Cerebellar nuclear complex (tissue), 1 donor: ENCODE results near the gene EHD3.

Source experiments
- DNase-seq, 2 experiments: peaks; one replicate each; lab custom pipeline; 2025; lab: John Stamatoyannopoulos, UW

The EHD3 gene

DNA sequence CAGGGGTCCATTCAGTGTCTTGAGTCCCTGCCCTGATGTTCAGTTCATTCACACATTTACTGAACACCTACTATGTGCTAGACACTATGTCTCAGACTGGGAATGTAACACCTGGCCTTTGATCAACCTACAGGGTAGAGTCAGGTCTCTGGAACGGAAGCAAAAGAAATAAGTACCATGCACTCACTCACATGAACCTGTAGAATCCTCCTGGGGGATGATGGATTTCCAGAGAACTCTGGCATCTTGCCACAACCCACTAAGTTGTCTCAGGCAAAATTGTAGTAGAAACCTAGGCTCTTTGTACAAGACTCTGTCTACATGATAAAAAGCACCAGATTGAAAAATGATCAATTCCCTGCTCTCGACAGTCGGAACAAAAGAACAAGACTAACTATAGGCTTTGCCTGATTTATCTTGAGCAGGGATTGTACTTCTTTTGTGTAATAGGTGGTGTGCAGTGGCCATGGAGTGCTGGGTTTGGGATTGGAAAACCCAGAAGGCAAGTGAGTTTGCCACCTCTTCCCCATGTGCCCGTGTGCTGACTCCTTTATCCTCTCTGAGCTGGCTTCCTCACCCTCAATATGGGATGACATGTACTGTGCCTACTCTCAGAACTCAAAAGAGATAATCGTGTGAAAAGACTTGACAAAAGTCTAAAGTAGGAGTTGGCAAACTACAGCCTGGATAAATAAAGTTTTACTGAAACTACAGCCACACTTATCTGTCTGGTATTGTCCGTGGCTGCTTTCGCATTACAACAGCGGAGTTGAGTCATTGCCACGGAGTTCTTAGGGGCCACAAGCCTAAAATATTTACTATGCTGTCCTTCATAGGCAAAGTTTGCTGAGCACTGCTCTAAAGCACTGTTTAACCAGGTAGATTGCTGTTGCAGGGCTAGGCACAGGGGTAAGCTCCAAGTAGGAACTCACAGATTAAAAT is 21.0 kb upstream of the EHD3 start:
- DNase-seq = no peak

DNA sequence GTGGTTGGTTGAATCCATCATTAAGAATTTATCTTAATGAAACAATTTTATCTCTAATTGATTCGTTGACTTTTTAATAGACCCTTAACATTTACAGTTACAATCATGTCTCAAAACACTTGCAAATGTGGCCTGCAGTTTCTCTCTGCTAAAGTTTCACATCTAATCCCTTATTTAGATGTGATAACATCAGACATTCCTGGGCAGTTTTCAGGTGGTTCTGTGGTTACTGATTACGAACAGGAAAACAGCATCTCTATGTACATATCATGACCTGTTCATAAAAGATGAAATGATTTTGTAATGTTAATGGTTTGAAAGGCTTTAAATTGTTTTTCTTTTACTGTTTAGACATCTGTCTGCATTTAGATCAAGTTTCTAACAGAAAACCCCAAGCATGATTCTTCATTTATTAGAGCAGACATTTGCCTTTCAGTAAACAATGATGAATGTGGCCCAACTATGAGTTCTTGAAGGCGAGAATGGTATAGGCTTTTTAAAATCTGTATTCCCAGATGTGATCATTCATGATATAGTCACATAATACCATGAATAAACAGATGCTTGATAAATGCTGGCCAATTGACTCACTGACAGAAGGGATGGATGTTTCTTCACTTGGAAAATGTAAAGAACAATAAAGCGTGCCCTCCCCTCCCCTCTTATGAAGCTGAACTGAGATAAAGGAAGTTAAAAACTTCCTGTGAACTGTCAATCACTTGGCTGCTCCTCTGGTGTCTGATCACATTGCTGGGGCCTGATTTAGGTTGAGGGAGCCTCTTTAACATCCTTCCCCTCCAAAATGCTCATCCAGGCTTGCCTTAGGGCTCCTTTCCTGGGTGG is 20.1 kb upstream of the EHD3 start:
- no peak for DNase-seq

GRCh38 chr2:31214444-31214915 is 19.5 kb upstream of the EHD3 start:
- DNase-seq = no peak

DNA sequence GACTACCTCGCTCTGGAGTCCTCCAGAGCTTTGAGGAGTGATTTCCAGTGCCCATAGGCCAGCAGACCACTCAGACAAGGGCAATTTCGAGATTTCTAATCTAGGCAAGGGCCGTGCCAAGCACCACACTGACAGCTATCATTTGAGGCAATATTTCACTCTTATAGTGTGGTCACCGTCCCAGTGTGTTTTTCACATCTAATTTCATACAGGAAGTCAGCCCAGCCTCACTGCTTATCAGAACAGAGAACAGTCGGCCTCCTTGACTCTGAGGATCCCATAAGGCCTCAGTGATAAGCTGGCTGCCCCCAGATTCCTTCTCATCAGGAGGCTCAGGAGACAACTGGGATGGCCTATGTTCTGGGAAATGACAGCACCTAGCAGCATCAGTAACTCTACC is 17.2 kb upstream of the EHD3 start:
- no peak for DNase-seq

DNA sequence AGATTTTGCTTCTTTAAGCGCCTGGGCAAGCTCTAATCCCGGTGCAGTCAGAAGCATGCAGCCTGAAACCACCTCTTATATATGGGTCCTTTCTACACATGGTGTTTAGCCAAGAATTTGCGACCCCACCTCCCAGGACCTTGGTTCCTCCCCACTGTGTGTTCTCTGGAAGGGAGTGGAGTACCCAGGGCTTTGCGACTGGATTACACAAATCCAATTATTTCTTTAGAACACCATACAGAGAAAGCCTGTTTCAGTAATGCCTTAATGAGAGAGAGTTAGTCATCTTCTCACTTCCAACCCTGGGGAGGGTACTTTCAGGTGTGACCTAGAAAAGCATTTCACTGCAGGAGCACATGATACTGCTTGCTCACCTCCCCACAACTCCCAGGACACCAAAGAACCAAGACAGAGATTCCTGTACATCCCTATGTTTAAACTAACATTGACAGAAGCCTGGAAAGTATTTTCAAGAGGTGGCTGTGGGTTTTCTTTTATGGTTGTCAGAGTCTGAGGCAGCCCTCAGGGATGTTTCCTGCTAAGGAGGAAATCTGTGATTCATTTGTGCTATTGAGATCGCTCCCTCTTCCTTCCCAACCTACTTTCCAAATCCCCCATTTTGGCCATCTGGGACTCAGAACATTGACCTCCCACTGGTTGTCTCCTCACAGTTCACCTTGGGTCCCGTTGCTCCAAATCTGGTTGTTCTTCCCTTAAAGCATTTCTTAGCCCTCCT is 16.3 kb upstream of the EHD3 start, which contains the start of gene CAPN14:
Gene CAPN14, minus strand, starts transcription at position 51 of the 736 bp plus-strand sequence. CDS start 12,068 bp downstream, outside the sequence.
- no peak for DNase-seq

DNA sequence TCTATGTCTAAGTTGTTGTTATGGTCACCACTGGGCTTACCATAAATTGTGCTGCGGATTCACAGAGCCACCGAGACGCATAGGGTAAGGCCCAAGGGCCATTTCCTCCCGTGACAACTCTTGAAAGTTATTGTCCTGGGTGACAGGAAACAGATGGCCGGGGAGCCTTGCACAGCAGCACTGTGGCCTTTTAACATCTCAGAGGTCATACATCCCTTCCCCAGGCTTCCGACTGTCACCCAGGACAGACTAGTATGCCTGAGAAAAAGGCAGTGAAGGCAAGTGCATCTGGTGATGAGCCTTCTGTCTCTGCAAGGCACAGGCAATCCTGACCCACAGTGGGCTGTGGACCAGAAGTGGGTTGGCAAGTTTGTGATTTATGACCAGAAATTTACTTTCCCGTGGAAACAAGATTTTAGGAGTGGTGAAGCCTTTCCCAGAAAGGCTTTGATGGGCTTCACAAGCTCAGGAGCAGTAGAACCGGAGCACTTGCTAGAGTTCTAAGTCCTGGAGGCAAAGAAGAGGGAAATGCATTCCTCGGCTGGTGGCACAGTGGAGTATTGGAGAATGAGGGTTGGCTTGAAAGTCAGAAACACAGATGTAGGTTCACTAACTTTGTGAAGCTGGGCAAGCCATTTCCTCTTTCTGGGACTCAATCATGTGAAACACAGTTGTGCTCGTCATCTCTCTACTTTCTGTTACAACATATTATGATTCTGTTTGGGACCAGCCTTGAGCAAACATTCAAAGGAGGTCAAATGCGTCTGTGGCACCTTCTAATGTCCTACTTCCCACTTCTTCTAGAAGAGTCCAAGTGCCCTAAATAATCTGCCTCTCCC is 14.6 kb upstream of the EHD3 start:
- no peak for DNase-seq

DNA sequence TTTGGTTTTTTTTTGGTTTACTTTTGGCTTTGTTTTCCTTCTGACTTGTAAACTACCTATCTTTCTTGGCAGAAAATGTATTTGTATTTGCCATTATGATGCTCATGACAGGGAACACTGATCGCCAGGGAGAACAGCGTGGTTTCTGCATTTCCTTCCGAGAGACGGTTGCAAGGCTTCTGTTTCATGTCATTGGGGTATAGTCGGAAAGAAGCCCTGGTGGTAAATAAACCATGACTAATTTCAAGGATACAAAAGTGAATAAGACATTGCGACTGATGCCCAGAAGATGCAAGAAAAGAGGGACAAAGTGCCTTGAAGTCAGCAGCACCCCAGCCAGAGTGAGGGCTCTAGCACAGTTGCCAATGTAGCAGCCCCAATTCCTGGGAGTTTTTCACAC is 12.4 kb upstream of the EHD3 start:
- DNase-seq = no peak

DNA sequence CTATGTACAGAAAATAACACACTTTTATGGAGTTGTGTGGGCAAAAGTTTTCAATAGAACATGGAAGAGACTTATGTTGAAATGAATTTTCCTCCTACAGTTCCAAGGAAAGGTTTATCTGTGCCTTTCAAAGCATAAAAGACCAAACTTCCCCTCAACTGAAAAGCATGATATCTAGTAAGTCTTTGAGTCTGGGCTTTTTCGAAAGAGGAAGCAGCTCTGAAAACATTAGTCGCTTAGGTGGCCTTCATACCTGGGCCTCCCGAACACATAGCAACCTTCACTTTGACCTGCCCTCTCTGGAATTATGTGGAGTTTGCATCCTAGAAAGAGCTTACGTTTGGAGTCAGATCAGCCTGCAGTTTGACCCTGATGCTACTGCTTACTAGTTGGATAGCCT is 11.9 kb upstream of the EHD3 start:
- DNase-seq = no peak

- DNase-seq = no peak
These were observed 10.9 kb upstream of the EHD3 start for GRCh38 chr2:31223026-31223425.

DNA sequence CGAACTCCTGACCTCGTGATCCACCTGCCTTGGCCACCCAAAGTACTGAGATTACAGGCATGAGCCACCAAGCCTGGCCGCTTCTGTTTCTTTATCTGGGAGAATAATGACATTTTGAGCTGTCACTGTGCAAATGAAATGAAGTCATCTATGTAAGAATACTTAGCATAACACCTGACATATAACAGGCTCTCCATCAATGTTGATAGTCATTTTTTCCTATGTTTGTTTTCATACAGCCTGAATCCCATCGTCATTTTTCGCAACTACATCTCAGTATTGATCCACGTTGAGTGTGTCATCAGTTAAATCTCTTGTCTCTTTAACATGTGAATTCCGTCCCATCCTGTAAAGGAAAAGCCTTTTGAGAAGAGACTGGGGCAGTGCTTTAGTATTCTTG is 10.2 kb upstream of the EHD3 start:
- DNase-seq = no peak

- DNase-seq = no peak
These were observed 7.7 kb upstream of the EHD3 start for GRCh38 chr2:31226266-31226665.

DNA sequence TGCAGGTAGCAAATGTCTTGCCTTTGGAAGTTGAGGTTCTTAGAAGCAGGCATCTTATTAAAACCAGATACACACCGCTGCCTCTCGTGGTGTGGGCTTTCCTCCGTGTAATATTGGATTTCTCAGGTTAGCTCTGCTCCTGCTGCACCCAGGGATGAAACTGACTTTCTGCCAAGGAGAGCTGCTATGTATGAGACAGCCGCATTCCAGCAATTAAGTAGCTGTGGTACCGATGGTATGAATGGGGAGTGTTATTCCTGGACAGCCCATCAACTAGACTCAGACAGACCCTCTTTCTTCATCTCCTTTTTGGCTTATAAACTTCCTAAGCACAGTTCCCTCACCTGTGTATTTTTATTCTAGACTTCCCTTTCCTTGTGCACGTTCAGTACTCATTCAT is 6.8 kb upstream of the EHD3 start:
- DNase-seq = no peak

DNA sequence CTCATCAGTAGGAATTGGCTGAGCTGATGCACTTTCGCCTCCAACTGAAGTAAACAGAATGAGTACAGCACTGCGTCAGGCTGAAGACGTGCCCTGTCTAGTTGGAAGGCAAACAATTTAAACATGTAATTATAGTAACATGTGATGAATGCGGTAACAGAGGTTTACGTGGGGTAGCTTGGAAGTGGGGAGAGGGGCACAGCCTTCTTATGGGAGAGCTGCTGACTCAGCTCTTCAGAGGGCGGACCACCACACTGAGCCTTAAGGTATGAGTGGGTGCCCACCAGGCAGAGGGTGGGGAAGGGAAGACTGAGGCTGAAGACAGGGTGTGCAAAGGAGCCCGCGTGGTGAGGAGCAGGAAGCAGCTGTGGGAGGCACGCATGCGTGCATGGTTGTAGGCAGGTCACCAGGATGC is 6.2 kb upstream of the EHD3 start:
- no peak for DNase-seq

- DNase-seq = no peak
These were observed 5.2 kb upstream of the EHD3 start for GRCh38 chr2:31228717-31229116.

DNA sequence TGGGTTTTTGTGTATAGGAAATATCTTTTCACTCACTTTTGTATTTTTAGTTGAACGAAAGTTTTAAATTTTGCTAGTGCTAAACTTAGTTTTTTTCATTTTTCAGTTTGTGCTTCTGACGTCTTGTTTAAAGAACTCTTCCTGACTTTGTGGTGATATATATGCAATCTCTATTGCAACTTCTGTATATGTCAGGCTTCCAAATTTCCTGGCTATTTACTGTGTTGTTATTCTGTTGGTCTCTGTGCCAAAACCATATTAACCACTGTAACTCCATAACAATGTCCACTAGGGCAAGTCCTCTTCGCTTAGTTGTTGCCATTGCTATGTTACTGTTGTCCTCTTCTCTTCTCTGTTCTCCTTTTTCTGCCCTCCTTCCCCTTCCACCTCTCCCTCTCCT is 3.2 kb upstream of the EHD3 start:
- no peak for DNase-seq

DNA sequence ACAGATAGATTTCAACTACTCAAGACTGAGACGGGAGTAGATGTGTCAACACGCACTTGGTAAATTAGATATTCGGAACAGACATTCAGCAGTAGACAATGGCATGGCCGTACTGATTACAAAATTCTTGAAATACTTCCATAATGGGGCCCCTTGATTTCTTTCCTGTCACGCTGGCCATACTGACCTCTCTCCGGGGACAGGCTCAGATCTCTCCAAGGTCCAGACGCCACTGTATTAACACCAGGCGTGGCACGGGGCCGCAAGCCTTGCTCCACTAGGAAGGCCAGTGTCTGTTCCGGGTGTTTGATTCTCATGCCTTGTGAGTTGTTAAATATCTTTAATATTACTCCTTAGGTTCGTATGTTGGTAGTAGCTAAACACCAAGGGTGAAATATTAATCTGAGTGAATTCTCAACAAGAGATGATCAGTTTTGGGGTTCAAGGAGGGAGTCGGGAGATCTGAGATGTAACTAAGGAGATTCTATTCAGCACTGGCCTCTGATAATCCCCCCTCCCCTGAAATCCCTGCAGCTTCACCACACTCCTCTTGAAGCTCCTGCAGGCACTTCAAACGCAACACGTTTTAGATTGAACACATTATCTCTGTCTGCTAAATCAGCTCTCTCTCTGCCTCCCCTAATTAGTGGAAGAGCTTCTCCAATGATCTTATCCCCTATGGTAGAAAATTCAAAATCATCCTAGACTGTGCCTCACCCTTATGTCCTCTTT is 2.2 kb upstream of the EHD3 start:
- DNase-seq = no peak

- no peak for DNase-seq
These were observed 1.4 kb upstream of the EHD3 start for GRCh38 chr2:31232586-31232985.

DNA sequence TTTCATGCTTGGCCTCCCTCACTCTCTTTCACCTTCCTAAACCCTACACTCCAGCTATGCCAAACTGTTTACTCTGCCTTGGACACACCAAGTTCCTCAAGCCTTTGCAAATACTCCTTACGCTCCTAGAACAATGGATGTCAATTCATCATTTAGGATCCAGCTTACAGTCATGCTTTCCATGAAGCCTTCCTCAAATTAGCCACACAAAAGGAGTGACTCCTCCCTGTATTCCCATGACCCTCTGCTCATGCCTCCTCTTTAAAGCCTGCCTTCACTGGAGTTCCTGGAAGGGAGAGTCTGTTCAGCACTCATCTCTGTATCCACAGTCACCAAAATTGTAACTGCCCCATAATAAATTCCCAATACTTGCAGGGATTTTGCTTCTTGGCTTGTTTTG is 721 bp upstream of the EHD3 start:
- no peak for DNase-seq

GRCh38 chr2:31234683-31235503 is 941 bp downstream of the EHD3 start:
- no peak for DNase-seq

DNA sequence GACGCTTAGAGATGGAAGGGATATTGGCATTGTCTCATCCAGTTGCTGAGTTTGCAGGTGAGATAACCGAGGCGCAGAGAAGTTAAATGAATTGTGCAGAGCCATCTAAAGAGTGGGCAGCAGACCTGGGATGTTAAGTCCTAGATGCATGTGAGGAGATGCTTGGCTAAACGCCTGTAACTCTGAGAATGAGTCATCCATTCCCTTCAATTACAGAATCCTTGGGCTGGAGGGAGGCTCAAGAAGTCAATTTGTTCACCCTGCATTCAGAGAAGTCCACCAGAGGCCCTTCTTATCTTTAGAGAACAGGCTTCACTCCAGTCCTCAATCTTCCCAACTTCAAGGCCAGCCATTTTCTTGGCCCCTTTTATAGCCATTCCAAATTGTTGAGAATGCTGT is 1.6 kb downstream of the EHD3 start:
- no peak for DNase-seq
